ENCODE measurements around the gene HLTF. TPM values are rescaled to one million over a fixed set of nuclear protein-coding genes. Genes with fewer than 3 reads are reported as not detected.
A peak's percentile ranks its signal among the peaks of the same experiment; 100 is the strongest.

Gene HLTF
- total and polyA plus RNA-seq, 2 of the 13 experiments (the other 11 are each of a cell fraction or from before 2014, with no cell fraction given), result 12.0 to 22.9 TPM

GRCh38 chr3:149129326-149130205, 43.2 kb upstream of the HLTF start, which contains the start of gene HPS3 (continued):
- peak; percentile 24; the same call in 1 of the 2 replicates for TF ChIP-seq ZBTB10 (CRISPR knock-in tag; IDR thresholded peaks at IDR 0.05; ENCODE audit: borderline replicate concordance)
- TF ChIP-seq ZNF782 (CRISPR knock-in tag; IDR thresholded peaks at IDR 0.05; ENCODE audit: borderline replicate concordance), result no peak
- TF ChIP-seq FOXA3 (CRISPR knock-in tag; IDR thresholded peaks at IDR 0.05), result no peak
- TF ChIP-seq ZNF713 (CRISPR knock-in tag; IDR thresholded peaks at IDR 0.05), result peak; percentile 91; the same call in 1 of the 2 replicates
- TF ChIP-seq HMG20A (CRISPR knock-in tag; IDR thresholded peaks at IDR 0.05; ENCODE audit: borderline replicate concordance), result no peak; the same call in 1 of the 2 replicates
- no peak; the same call in 1 of the 2 replicates for TF ChIP-seq BCL3 (CRISPR knock-in tag; IDR thresholded peaks at IDR 0.05)
- TF ChIP-seq SNAPC2 (CRISPR knock-in tag; IDR thresholded peaks at IDR 0.05), result 0 out of 2 replicates have a peak, but pooled peaks have one; percentile 78
- no peak for TF ChIP-seq ZNF33A (CRISPR knock-in tag; IDR thresholded peaks at IDR 0.05; ENCODE audit: borderline replicate concordance)
- no peak for TF ChIP-seq GTF3A (CRISPR knock-in tag; conservative IDR thresholded peaks at IDR 0.05)
- TF ChIP-seq SRSF4 (IDR thresholded peaks at IDR 0.05; ENCODE audit: low read depth, low read length, poor library complexity, severe bottlenecking), result no peak
- TF ChIP-seq ETS1 (CRISPR knock-in tag; IDR thresholded peaks at IDR 0.05), result 0 out of 2 replicates have a peak, but pooled peaks have one; percentile 56
- TF ChIP-seq SPEN (CRISPR knock-in tag; IDR thresholded peaks at IDR 0.05; ENCODE audit: low read depth), result peak; percentile 78; the same call in 1 of the 2 replicates
- no peak; the same call in 1 of the 2 replicates for TF ChIP-seq THRA (CRISPR knock-in tag; IDR thresholded peaks at IDR 0.05; ENCODE audit: borderline replicate concordance)
- TF ChIP-seq REST (IDR thresholded peaks at IDR 0.05; ENCODE audit: borderline replicate concordance in 1 of 2, low read depth in 1 of 2, low read length in 2 of 2), result 0 out of 4 replicates have a peak, but pooled peaks of 1 of the 2 experiments have one; percentile 12
- TF ChIP-seq AGO1 (IDR thresholded peaks at IDR 0.05; ENCODE audit: low read depth, low read length, poor library complexity, severe bottlenecking), result peak; percentile 58
- TF ChIP-seq XBP1 (CRISPR knock-in tag; IDR thresholded peaks at IDR 0.05), result no peak
